Activated CD4-positive, CD25-positive, alpha-beta regulatory T cell (primary cell): ENCODE data around the gene SLC6A11.

Experiments used
- DNase-seq, 4 experiments: peaks; one replicate each; lab custom pipeline; 2025; lab: John Stamatoyannopoulos, UW

The SLC6A11 gene

GRCh38 chr3:10981031-10981430 lies 165.0 kb downstream of the SLC6A11 start:
- DNase-seq: no peak

- no peak for DNase-seq
These were observed 165.9 kb downstream of the SLC6A11 start for GRCh38 chr3:10981961-10982360.

- no peak for DNase-seq
These were observed 166.8 kb downstream of the SLC6A11 start for GRCh38 chr3:10982782-10983181.

DNA sequence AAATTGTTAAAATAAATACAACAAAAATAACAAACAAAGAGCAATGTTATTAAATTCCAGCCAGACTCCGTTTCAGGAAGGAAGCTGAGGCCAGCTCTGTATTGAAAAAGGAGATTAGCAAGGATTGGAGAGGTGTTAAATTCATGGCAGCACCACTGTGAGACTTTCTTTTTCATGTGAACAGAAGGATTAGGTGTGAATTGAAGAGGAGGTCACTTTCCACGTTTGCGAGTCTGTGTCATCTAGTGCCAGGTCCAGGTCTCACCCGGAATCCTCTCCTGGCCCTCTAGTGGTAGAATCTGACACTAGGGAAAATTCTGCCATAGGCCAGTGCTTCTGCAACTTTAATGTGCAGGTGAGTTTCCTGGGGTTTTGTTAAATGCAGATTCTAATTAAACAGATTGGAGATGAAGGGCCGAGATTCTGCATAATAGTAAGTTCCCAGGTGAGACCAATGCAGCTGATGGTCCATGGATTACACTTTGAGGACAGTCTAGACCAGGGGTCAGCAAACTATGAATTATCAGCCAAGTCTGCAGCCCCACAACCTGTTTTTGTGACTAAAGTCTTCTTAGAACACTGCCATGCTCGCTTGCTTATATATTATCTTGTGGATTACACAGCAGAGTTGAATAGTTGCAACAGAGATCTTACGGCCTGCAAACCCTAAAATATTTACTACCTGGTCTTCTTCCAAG lies 167.3 kb downstream of the SLC6A11 start:
- no peak for DNase-seq

GRCh38 chr3:10984371-10984896 lies 168.4 kb downstream of the SLC6A11 start:
- DNase-seq: no peak

DNA sequence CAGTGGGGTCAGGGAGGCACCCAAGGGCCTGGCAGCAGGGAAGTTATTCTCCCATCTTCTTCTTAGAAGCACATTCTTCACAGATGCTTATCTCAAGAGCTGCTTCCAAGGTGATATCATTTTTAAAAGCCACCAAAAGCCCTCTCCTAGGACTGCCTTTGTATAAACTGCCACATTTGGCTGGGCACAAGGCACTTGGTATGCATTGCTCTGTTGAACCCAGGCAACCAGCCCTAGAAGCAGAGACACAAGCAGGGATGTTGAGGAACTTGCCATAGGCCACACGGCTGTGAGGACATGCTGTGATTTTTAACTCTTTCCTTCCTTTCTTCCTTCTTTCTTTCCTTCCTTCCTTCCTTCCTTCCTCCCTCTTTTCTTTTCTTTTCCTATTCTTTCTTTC lies 169.2 kb downstream of the SLC6A11 start:
- no peak for DNase-seq

- DNase-seq: no peak
These were observed 170.6 kb downstream of the SLC6A11 start for GRCh38 chr3:10986592-10986991.

- no peak for DNase-seq
These were observed 172.1 kb downstream of the SLC6A11 start for GRCh38 chr3:10988001-10988665.

- DNase-seq: no peak
These were observed 173.0 kb downstream of the SLC6A11 start for GRCh38 chr3:10988991-10989484.
